HPDE6-E6E7 (cell line): ENCODE measurements around the gene LPCAT1.
"Not testable (repeated sequence)": the region's sequence is repeated elsewhere in the genome, so short reads cannot be mapped to it uniquely, and the experiment has no call there.

Experiments used
- DNase-seq: peaks from one replicate; pipeline ENCODE4 v3.0.0; 2011; ENCODE audit warnings: missing footprints; ENCODE audit errors: extremely low spot score

Gene LPCAT1

DNA sequence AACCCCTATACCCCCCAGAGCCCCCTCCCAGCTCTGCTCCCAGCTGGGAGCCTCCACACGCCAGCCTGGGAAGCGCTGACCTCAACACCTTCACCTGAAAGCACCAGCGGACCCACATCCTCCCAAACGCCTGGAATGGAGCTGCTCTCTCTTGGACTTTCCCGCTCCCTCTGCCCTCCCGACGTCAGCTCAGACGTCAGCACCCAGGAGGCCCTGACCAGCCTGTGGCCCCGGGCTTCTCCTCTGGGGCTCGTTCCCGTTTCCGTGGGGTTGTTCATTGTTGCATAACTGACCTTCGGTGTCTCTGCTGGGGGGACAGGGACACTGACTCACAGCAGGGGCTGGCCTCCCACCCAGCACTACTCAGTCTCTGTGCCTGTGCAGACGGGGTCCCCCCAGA, 43.5 kb downstream of the LPCAT1 start:
- DNase-seq: no peak

DNA sequence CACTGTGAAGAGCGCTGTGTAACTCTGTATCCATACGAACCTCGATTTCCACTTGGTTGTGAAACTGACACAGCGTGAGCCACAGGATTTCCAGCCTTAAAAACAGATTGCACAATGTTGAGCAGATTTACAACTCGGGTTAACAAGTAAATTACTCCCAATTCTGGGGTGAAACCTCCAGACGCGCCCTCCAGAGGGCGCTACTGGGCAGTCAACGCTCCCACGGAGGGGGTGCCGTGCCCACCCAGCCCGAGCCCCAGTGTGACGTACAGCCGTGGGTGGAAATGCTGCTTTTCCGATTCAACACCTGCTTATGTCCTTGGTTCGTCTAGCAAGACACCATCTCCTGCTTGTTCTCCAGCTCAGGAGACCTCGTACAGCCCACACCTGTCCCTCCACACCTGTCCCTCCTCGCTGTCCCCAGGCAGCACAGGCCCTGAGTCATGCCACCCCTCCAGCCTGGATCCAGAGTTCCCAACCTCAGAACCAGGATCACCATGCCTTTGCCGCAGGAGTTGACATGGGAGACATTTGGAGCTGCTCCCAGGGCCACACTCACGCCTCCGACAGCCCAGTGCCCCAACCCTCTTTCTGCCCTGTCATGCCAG, 44.1 kb downstream of the LPCAT1 start:
- no peak for DNase-seq

DNA sequence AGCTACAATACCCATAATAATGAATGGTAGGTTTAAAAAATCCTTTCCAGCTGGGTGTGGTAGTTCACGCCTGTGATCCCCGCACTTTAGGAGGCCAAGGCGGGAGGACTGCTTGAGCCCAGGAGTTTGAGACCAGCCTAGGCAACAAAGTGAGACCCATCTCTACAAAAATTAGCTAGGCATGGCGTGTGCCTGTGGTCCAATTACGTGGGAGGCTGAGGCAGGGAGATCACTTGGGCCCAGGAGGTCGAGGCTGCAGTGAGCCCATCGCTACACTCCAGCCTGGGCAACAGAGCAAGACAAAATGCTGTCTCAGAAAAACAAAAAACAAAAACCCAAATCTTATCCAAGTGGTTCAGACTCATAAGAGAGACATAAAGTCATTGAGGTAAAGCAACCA, 44.7 kb downstream of the LPCAT1 start:
- DNase-seq: no peak

DNA sequence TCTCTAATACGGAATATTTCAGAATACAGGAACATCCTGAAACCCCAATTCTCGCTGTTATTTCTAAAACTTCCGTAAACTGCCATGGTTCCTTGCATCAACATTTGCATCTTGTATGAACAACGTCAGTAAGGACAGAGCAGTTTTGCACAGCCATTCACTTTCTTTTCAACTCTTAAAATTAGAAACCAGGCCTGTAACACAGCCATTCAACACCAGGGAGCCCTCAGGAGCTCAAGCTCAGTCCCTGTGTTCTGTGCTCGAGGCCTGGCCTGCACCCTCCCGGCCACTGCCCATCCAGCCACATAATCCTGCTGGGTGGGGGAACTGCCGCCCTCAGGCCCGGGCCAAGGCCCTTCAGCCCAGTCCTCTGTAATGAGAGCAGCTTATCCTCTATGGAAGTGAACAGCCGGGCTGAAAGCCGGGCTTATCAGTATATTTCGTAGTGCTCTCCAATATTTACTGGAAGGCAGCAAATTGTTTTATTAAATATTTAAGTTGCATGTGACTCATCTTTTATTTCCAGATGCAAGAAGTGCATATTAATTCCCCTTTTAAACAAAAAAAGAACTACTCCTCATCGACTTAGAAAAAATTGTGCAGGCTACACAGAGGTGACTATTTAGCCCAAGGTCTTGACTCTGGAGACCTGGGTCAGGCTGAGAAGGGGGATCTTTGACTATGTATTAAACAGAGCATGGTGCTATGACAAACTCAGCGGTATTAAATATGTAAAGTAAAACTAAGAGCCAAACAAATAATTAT, 45.3 kb downstream of the LPCAT1 start:
- DNase-seq: no peak

DNA sequence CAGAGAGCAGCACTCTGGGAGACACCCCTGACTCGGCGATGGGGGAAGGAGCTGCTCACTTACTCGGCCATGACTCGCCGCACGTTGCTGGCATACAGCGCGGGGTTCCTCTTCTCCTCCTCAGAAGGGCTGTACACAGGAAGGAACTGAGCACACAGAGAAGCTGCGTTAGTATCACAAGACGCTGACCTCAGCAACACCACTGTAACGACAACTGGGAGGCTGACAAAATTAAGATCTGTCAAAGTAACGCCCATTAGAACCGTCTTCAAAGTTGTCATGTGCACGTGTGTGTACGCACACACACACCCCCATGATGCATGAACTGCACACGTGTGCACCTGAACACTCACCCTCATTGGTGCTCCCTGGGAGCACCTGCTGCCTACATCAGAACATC, 46.4 kb downstream of the LPCAT1 start:
- DNase-seq: no peak

DNA sequence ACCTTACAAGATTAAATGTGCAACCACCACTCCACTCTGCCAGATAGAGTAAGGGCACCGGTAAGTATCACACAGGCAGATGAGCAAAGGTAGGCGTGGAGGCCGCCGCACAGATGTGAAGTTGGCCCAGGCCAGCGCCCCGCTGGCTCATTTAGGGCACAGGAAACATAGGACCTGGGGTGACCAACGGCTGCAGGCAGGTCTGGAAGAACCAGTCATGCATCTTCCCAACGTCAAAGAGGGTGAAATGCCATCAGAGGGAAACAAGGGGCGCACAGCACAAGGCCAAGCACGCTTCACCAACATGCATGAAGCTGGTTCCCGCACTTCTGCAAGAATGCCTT, 46.8 kb downstream of the LPCAT1 start:
- no peak for DNase-seq

DNA sequence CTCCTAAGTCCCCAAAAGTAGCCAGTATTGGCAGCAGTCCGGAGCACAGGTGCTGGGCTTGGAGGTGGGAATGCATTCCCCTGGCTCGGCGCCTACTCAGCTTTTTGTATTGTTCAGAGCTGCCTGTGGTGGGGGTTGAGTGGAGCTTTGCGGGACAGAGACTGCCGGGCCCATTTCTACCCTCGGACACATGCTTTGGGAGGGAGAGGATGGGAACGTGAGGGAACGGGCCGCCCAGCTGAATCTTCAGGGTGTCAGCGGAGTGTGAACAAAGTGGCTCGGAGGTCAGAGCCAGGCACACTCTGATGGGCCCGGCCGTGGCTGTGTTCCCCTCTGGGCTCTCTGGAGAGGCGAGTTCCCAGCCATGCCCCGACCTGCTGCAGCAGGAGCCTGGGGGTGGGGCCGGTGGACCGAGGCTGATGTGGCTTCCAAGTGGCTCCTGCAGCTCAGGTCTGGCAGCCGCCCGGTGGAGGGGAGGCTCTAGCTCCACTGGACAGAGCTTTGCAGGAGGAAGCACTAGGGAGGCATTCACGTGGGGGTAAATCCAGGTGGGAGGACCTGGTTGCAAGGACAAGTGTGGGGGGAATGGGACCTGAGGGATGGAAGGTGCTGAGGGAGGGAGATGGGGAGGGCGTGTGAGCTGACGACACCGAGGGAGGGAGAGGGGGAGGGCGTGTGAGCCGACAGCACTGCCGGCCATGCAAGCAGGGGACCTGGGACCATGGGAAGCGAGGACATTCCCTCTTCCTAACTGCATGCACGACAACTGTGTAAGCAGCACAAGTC, 47.4 kb downstream of the LPCAT1 start:
- DNase-seq: no peak

DNA sequence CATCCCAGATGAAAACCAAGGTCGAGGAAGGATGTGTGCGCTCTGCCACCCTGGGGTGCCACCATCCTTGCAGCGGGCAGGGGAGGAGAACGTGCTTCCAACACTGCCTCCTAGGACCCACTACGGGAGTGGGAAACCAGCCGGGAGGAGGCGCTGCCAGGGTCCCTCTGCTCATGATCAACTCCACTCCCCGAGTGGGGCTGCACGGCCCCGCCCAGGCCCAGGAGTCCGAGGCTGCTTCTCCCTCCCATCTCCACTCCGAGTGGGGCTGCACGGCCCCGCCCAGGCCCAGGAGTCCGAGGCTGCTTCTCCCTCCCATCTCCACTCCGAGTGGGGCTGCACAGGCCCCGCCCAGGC, 48.2 kb downstream of the LPCAT1 start:
- DNase-seq: not testable (repeated sequence)

DNA sequence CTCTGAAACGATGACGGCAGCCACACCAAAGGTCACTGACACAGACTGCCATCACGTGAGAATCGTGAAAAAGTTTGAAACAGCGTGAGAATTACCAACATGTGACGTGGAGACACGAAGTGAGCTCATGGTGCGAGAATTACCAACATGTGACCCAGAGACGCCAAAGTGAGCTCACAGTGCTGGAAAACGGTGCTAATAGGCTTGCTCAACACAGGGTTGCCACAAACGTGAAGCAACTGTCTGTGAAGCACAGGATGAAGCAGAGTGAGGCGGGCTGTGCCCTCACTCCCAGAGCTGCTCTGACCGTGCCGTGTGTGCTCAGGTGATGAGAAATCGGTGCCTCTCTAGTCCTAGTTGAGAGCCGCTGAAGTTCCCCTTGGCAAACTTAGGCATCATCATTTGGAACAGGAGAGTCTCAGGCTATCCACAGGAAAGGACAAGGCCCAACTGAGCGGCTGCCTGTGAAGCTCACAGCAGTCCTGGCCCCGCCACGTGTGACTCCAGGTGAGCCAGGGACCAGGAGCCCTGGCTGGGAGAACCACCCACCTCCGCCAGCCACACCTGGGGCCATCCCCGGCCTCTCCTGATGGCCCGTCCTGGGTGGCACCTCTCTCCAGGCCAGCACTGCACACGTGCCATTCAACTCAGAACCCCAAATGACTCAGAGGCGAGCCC, 48.8 kb downstream of the LPCAT1 start:
- no peak for DNase-seq

DNA sequence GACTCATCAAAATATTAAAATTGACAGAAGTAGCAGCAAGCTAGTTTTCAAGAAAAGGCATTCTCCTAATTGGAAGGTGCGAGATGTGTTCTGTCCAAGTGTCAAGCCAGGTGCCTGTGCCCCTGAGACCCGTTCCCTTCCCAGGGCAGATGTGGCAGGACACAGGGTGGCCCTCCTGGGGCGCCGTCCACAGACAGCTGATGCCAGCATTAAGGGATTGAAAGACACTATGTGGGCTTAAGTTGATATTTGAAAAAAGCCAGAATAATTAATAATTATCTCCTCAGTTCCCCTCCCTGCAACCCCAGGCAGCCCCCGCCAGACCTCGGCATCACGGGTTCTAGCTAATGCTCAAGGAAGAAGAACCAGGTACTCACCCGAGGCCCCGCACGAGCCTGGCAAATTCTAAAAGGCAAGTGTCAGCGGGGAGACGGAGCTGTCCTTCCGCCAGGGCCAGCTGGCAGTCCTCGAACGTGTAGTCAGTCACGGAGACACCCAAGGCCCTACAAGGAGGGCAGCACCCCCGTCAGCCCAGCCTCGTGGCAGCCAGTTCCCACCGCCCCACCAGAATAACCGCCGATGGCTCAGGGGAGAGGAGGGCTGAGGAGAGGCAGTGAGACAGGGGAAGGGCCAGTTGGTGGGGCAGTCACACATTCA, 49.4 kb downstream of the LPCAT1 start:
- DNase-seq: no peak

DNA sequence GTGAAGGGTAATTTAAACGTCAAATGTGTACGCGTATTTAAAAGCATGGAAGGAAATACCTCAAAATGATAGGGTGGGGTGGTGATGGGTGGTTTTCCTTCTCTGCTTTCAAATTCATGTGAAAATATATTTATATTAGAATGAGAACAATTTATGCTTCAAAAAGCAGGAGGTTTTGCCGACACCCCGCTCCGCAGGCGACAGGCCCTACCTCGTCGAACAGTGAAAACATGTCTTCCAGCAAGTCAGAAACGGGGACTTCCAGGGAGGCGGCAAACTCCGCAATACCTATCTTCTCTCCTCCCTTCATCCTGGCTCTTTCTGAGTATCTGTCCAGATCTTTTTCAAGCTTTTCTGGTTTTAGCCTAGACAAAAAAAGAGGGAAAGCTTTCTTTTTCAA, 50.0 kb downstream of the LPCAT1 start:
- no peak for DNase-seq

DNA sequence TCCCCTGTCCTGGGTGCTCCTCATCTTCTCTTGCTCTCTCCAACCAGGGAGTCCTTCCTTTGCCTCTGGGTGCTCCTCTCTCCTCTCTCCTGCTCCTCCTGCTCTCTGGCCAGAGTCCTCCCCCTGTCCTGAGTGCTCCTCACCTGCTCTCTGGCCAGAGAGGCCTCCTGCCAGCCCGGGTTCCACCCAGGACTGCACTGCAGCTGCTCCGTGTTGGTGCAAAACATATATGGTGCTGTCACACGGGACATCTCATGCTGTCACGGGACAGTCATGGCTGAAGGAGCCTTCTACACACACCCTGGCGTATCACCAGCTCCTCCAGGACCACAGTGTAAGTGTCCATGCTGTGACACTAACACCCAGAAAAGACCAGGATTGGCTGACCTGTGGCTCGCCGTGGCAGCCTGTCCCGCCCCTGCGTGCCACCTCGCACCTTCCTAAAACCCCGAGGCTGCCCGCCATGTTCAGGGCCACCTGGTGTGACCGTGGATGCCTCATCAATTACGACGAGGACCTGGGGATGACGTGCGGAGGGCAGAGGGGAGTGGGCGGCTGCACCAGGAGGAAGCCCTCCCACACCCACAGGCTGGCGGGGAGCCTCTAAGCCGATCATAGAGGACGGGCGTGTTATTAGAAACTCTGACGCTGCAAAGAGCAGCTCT, 50.7 kb downstream of the LPCAT1 start:
- DNase-seq: no peak

DNA sequence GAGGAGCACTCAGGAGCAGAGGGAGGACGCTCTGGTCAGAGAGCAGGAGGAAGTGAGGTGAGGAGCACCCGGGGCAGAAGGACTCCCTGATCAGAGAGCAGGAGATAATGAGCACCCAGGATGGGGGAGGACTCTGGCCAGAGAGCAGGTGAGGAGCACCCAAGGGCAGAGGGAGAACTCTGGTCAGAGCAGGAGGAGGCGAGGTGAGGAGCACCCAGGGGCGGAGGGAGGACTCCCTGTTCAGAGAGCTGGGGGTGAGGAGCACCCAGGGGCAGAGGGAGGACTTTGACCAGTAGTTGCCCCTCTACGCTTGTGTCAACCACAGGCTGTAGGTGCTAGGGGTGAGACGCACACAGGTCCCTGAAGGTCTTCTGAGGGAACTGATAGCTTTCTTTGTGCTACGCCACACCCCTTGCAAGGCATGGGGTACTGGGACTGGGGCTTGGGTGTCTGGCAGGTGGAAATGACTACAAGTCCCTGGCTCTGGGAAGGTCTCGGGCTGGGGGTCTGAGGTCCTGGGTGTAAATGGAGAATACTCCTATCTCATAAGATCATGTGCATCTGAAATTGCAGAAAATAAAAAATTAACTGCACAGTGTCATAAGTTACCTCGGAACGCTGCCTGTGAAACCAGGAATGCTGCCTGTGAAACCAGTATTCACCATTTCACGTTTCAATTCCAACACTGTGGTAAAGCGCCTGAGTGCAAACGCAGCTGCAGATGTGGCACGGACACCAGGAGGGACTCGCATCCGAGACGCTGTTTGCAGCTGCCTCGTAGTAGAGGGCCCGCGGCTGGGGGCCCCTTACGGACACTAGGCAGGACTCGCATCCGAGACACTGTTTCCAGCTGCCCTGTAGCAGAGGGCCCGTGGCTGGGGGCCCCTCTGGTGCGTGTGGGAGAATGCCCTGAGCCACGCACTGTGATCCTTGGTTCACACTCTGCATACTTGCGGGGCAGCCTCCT, 51.5 kb downstream of the LPCAT1 start:
- DNase-seq: no peak

DNA sequence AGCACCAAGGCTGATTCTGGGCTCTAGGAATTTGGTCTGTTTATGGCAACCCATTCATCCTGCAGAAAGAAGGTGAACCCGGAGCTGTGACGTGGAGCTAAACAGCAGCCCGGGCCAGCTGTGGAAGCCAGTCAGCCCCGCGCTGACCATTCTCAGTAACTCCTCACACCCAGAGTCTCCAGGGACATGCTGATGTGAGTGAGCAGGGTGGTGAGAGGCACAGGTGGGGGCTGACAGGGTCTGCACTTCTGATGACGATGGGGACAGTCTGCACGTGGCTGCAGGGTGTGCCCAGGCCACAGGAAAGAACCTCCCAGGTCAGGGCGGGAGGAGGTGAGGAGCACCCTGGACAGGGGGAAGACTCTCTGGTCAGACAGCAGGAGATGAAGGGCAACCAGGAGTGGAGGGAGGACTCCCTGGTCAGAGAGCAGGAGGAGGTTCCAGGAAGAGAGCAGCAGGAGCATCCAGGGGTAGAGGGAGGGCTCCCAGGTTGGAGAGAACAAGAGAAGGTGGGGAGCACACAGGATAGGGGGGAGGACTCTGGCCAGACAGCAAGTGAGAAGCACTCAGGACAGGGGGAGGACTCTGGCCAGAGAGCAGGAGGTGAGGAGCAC, 52.4 kb downstream of the LPCAT1 start:
- no peak for DNase-seq

DNA sequence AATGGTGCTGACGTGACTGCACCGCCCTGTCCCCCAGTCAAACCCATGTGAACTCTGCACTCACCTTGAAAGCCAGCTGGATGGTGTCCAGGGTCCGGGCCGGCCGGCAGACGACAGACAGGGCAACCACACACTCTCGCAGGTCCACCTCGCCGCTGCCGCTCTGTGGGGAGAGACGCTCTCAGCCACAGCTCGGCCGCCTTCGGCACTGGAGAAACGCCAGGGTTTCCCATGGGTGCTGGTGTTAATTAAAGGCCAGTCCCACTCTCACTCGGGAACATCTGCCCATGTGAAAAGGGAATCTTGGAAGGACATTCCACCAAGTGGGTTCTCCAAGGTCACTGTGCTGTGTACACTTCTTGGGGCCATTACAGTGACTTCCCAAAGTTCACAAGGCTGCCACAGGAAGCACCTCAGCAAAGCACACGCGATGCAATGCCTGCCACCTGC, 53.0 kb downstream of the LPCAT1 start:
- no peak for DNase-seq

DNA sequence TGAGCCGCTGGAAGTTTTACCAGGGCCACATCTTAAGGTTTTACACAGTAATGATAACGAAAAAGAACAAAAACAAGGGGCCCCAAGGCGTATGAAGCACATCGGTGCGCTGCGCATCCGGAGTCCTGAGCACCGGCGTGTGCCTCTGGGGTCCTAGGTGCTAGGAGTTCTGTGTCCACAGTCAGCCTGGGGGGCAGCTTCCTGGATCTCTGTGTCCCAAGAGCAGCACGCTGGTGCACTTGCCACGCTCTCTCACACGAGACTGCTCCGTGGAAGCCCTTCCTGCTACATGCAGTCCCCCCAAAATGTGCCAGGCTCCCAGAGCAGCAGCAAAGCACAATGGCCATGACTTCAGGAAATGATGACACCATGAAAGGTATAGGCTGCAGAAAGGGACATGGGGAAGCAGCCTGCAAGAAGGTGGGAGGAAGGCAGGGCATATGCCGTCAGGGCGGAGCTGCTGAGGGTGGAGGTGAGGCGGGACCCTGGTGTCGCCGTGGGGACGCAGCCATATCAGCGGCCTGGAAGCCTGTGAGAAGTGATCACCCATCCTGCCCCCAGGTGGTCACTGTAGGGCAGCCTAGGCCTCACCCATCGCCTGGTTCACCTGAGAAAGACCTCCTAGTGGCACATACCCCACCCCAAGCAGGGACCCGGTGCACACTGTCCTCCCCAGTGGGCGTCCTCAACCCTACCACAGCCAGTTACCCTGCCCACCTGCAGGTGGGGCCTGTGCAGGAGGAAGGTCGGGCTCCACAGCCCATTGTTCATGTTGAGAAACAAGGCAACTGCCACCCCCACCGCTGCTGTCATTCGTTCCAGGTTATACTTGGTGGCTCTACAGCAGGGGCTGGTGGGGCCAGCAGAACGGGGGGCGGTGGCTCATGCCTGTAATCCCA, 54.9 kb downstream of the LPCAT1 start:
- DNase-seq: no peak

DNA sequence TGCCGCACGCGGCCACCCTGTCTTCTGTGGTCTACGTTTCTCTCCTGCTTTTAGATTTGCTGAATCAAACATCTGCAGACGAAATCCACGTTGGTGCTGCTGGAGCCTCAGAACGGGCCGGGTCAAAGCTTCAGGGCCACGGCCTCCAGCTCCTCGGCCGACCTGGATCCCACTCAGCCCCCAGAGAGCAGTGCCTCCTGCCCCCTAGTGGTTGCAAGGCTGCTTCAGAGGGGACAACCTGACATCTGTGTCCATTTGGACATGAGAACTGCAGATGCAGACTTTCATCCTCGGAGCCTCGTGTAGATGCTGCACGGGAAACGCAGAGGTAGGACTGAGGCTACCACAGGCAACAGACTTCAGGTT, 55.5 kb downstream of the LPCAT1 start:
- DNase-seq: no peak

DNA sequence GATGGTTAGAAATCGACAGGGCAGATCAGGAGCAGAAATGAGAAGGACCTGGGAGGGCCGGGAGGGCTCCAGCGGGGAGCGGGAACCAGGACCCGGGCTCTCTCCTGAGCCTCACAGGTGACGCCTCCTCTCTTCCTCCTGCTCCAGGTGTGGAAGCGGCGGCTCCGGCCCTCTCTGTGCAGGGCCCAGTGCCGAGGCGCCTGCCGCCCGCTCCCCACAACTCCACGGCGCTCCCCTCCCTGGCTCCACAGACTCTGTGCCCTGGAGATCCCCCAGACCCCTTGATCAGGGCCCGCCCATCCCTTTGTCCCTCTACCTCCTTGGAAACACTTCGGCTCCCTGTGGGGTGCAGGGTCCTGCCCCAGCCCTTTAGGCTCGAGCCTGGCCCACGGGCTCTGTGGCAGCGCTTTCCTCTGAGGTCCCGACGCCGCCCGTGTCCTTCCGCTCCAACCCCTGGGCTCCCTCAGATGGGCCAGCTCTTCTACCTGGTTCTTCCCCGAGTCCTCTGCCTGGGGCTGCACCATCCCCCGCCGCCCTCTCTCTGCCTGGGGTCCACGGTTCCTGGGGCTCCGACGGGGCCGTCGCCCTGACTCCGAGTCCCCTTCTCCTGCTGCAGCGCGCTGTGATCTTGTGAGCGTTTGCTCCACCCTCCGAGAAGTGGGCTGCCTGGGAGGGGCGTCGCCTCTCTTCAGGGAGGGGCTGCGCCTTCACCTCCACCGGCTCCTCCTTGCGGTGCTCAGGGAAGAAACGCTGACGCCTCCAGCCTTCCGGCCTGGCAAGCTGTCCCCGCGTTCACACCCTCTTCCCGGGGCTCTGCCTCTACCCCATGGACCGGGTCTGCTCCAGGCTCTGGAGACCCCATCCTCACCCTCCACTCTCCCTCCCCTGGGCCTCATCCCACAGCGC, 56.2 kb downstream of the LPCAT1 start:
- DNase-seq: no peak
